ENCODE measurements around the gene PNKP. TPM values are rescaled to one million over a fixed set of nuclear protein-coding genes. Genes with fewer than 3 reads are reported as not detected.

PNKP gene
- total RNA-seq, 1 experiment from 2014 or later: 23.9 TPM

- no peak for DNase-seq (ENCODE audit: low read depth)
Observed at GRCh38 chr19:49890349-49891311, 23.3 kb upstream of the PNKP start.

GRCh38 chr19:49889687-49890348 is 22.4 kb upstream of the PNKP start:
- no peak for DNase-seq (ENCODE audit: low read depth)

DNA sequence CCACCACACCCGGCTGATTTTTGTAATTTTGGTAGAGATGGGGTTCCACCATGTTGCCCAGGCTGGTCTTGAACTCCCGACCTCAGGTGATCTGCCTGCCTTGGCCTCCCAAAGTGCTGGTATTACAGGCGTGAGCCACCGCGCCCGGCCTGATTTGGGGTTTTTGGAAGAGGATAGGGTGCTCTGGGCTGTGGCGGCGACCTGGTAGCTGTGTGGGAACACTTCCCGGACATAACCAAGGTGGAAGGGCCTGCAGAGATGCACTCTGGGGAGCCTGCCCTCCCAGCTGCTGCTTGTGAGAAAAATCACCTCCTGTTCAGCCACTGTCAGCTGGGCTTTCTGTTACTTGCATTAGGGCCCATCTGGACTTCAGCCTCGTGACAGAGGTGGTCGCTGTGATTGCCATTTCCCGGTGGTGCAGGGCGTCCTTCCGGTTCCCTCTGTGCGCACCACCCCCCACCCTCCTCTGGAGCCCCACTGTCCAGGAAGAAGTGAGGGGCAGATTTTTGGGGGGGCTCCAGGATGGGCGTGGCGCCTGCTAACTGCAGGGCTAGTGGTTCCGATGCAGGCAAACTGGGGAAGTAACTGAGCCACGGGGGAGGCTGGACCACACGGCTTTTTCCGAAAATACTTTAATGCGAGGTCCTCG is 21.8 kb upstream of the PNKP start:
- peak; percentile 17 for DNase-seq (ENCODE audit: low read depth)

DNA sequence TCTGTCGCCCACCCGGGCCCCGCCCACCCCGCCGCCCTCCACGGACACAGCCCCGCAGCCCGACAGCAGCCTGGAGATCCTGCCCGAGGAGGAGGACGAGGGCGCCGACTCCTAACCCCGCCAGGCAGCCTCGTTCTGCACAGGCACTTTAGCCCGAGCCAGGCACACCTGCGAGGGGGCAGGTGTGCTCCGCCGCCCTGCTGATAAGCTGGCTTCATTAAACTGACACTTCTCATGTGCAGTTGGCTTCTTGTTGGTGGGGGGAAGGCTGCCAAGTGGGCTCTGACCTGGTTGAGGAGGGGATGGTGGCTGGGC is 21.1 kb upstream of the PNKP start:
- no peak for DNase-seq (ENCODE audit: low read depth)

DNA sequence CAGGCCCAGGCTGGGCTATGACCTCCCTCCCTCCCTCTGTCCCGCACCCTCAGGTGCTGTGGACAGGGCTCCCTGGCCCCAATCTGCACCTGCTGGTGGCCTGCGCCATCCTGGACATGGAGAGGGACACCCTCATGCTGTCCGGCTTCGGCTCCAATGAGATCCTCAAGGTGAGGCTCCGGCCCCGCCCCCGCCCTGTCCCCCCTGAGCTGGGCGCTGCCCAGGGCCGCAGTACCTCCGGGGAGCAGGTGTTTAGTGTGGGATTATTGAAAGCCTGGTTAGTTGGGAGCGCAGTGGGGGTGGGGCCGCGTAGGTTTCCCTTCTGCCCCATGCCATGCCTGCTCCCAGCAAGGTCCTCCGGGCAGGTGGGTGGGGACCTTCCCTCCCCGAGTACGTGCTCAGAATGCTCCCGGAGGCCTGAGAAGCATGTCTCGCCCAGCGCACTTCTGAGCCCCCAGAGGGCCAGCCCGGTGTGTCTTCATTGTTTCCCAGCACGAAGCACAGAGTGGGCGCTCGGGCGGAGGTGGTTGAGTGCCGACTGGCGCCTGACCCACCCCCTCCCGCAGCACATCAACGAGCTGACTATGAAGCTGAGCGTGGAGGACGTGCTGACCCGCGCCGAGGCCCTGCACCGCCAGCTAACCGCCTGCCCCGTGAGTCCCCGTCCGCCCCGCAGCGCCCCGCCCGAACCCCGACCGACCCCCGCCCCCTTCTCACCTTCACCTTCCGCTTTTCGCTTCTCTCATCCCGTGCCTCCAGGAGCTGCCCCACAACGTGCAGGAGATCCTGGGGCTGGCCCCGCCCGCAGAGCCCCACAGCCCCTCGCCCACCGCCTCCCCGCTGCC is 20.5 kb upstream of the PNKP start:
- DNase-seq (ENCODE audit: low read depth): no peak

DNA sequence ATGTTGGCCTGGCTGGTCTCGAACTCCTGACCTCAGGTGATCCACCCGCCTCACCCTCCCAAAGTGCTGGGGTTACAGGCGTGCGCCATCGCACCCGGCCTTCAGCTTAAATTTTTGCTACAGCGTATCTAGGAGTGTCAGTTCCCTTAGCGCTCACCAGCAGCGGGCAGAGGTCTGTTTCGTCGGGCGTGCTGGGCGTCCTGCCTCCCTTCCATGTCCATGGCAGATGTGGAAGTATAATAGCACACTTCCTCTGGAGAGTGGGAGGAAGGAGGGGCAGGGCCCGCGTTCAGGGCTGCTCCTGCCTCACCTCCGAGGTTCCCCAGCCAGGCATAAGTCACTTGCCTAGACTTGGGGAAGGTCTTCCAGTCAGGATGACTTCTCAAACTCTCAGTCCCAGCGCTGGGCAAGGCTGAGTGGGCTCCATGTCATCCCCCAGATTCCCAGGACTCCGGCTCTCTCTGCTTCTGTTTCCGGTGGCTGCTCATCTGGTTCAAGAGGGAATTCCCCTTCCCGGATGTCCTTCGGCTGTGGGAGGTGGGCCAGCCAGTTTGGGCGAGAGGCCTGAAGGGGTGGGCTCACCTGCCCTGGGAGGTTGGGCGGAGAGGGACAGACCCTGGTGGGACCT is 19.8 kb upstream of the PNKP start:
- no peak for DNase-seq (ENCODE audit: low read depth)

GRCh38 chr19:49884760-49885159 is 17.4 kb upstream of the PNKP start:
- DNase-seq (ENCODE audit: low read depth): no peak

DNA sequence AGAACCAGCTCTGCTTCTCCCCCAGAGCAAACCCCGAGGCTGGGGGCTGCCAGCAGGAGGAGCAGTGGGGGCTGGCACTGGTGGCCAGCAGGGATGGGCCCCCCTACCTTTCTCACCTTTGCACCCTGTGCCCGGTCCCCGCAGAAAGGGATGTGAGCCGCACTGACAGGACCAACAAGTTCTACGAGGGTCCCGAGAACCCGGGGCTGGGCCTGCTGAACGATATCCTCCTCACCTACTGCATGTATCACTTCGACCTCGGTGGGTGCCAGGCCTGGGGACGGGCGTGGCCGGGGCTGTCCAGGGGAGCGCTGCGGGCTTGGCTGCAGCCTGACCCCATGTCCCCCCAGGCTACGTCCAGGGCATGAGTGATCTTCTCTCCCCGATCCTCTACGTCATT is 16.7 kb upstream of the PNKP start:
- no peak for DNase-seq (ENCODE audit: low read depth)

DNA sequence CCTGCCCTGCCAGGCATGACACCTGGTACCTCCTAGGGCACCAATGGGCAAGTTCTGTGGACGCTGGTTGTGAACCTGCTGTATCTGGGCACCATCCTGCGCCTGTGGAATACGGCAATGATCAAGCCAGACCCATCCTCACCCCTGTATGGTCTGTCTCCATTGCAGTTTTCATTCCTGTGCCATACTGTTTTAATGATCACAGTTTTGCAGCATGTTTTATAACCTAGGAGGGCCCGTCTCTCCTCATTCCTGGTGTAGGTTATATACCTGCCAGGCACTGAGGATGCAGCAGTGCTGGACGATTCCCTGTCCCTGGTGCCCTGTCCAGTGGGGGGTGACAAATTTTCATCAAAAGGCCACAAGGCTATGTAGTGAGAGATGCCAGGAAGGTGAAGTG is 15.7 kb upstream of the PNKP start:
- DNase-seq (ENCODE audit: low read depth): no peak

- DNase-seq (ENCODE audit: low read depth): no peak
Observed at GRCh38 chr19:49882643-49883042, 15.3 kb upstream of the PNKP start.

GRCh38 chr19:49881672-49882394 is 14.5 kb upstream of the PNKP start:
- no peak for DNase-seq (ENCODE audit: low read depth)

DNA sequence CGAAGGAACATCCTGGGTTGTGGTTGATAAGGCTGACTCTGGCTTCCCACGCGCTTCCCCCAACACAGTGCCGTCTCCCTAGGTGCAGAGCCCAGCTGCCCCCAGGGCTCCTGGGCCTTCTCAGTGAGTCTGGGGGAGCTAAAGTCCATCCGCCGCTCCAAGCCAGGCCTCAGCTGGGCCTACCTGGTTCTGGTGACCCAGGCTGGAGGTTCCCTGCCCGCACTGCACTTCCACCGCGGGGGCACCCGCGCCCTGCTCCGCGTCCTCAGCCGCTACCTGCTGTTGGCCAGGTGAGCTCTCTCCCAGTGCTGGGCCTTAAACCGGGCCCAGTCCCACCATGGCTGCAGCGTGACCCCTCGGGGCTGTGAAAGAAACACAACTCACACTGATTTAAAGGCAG is 13.8 kb upstream of the PNKP start:
- DNase-seq (ENCODE audit: low read depth): no peak

- no peak for DNase-seq (ENCODE audit: low read depth)
Observed at GRCh38 chr19:49880162-49880869, 12.9 kb upstream of the PNKP start.

GRCh38 chr19:49879243-49879963 is 12.0 kb upstream of the PNKP start:
- no peak for DNase-seq (ENCODE audit: low read depth)

DNA sequence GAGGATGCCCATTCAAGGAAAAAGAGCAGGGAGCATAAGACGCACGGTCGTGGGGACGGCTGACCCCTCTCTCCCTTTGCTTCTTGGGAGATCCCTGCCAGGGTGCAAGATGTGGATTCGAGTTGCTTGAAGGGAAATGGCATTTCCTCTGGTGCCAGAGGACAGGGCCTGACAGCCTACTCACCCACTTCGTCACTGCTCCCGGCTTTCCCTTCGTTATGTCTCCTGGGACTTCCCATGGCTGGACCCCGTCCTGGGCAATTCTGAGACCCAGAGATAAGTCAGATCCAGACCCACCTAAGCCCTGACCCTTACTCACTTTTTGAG is 11.3 kb upstream of the PNKP start:
- no peak for DNase-seq (ENCODE audit: low read depth)

DNA sequence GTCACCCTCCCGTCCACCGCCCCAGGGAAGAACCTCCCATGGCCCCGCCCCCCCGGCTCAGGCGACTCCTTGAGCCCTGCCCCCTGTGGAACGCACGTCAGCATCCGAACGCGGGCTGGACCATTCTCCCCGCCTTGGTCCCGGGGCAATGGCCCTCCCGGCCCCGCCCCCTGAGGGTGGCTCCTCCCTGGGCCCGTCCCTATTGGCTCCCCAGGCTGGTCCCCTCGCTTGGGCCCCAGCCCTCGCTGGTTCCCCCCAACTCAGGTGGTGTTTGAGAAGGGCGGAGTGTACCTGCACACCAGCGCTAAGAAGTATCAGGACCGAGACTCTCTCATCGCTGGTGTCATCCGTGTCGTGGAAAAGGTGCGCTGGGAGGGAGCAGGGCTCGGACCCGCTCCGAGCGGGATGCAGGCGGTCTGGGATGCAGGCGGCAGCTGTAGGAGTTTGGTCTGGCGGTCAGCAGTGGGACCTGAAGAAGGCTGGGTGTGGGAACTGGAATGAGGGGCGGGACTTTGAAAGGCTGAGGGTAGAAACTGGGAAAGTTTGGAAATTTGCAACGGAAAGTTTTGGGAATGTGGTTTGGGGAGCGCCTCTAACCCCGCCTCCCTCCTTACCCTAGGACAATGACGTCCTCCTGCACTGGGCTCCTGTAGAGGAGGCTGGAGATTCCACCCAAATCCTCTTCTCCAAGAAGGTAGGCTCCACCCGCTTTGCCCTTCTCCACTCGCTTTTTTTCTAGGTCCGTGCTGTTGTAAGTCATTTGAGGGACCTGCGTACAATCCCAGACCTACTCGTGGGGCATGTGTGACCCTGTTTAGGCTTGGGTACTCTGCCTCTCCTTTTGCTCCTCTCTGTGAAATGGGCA is 10.7 kb upstream of the PNKP start:
- peak; percentile 96 for DNase-seq (ENCODE audit: low read depth)

- peak; percentile 99 for DNase-seq (ENCODE audit: low read depth)
Observed at GRCh38 chr19:49877020-49877878, 9.9 kb upstream of the PNKP start, which contains the start of the genes AKT1S1 and TBC1D17. Gene AKT1S1 (minus strand): TSS chr19:49877355. CDS start chr19:49873295, 4,060 bp downstream. Gene TBC1D17 (plus strand): TSS chr19:49877702. CDS start chr19:49877724, 22 bp downstream.
